ENCODE data around the gene TAF7. TPM values are rescaled to one million over a fixed set of nuclear protein-coding genes. Genes with fewer than 3 reads are reported as not detected.

Gene TAF7
- total RNA-seq = 10 to 100 TPM; 52.6 to 70.4 (median 56.9) TPM
- long read RNA-seq, donor 1, transcript TAF7-201 (1 exons, 2,334 nt) = major isoform, 160 of 160 reads
- long read RNA-seq, donor 1, partial matches to known transcripts = 0 of 160 reads
- long read RNA-seq, donor 1, other reads (novel, unspliced or antisense) = 0 of 160 reads
- long read RNA-seq, donor 2, transcript TAF7-201 (1 exons, 2,334 nt) = major isoform, 58 of 58 reads
- long read RNA-seq, donor 2, partial matches to known transcripts = 0 of 58 reads
- long read RNA-seq, donor 2, other reads (novel, unspliced or antisense) = 0 of 58 reads

GRCh38 chr5:141320225-141321169 lies at the start of gene TAF7:
TAF7 (minus strand) TSS chr5:141320784; CDS start chr5:141320044, 740 bp downstream.
- TF ChIP-seq CTCF (IDR thresholded peaks at IDR 0.05) = peak; percentile 81
- Histone ChIP-seq H3K9me3 (peaks cover 60% of the 10 kb centered on the region), H3K4me1 (ENCODE audit: low read depth) (no peaks in the 10 kb centered on the region), H3K36me3 (ENCODE audit: low read depth) (no peaks in the 10 kb centered on the region), H3K4me3 (peak within 1 kb of the TSS; percentile 90)
- intact Hi-C loops (cut with DNase I, micrococcal nuclease) = loop anchor here in 1 of 2 donors (10.0 kb wide), 1 partner anchor 244 kb away; no protein-coding TSS in a partner anchor
- ATAC-seq (peak; percentile 100), DNase-seq (peak; percentile 93 to 95 (median 95))

- ATAC-seq = no peak
- intact Hi-C loops (cut with DNase I, micrococcal nuclease) = no loop called here
Measured at GRCh38 chr5:141366016-141366896, 45.7 kb upstream of the TAF7 start.

GRCh38 chr5:141363952-141364660 lies 43.5 kb upstream of the TAF7 start, which contains the start of gene PCDHGA5:
PCDHGA5 (plus strand) TSS chr5:141364162; CDS start chr5:141364331, 169 bp downstream.
- Histone ChIP-seq H3K4me3 (no peak within 1 kb of the TSS), H3K9me3 (peaks cover 72% of the 10 kb centered on the region), H3K36me3 (ENCODE audit: low read depth) (no peaks in the 10 kb centered on the region), H3K4me1 (ENCODE audit: low read depth) (no peaks in the 10 kb centered on the region)
- DNase-seq (no peak), ATAC-seq (no peak)
- intact Hi-C loops (cut with DNase I, micrococcal nuclease) = no loop called here
- TF ChIP-seq CTCF (IDR thresholded peaks at IDR 0.05) = no peak

More at GRCh38 chr5:141366016-141366896, 45.7 kb upstream of the TAF7 start:
- Histone ChIP-seq H3K9me3 (peaks cover 72% of the 10 kb centered on the region), H3K36me3 (ENCODE audit: low read depth) (no peaks in the 10 kb centered on the region), H3K4me3 (no peak overlapping the region), H3K4me1 (ENCODE audit: low read depth) (no peaks in the 10 kb centered on the region)
- no peak for TF ChIP-seq CTCF (IDR thresholded peaks at IDR 0.05)
- DNase-seq = no peak

- no peak for TF ChIP-seq CTCF (IDR thresholded peaks at IDR 0.05)
- peaks cover 68% of the 10 kb centered on the region for H3K9me3 ChIP-seq
- no peak for ATAC-seq
- no peak overlapping the region for H3K4me3 ChIP-seq
- DNase-seq = no peak
- intact Hi-C loops (cut with DNase I, micrococcal nuclease) = no loop called here
- no peaks in the 10 kb centered on the region for H3K36me3 ChIP-seq (ENCODE audit: low read depth)
- H3K4me1 ChIP-seq (ENCODE audit: low read depth) = no peaks in the 10 kb centered on the region
Measured at GRCh38 chr5:141362719-141363118, 42.1 kb upstream of the TAF7 start.
